ENCODE measurements around the gene FAM234B. TPM values are rescaled to one million over a fixed set of nuclear protein-coding genes. Genes with fewer than 3 reads are reported as not detected.
A peak's percentile ranks its signal among the peaks of the same experiment; 100 is the strongest.
"Not testable (repeated sequence)": the region's sequence is repeated elsewhere in the genome, so short reads cannot be mapped to it uniquely, and the experiment has no call there.

FAM234B gene
- total RNA-seq, 3 donors from 2014 or later = 4.6 to 21.4 (median 16.4) TPM

DNA sequence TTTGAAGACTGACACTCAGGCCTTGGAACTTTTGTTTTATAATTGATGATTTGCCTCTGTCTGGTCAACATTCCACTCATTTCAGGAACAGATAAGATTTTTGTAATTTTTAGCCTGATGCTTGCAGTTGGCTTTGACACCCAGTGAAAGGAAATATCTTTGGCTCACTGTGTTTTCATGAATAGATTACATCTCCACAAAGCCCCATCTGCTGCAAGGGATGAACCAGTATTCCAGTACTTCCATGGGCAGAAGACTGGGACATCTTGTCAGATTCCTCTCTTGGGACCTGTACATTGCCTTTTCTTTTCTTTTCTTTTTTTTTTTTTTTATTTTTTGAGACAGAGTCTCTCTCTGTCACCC lies 30.9 kb downstream of the FAM234B start:
- intact Hi-C loops (cut with DNase I; ENCODE audit: low total_unique reads) = no loop called here
- H3K4me1 ChIP-seq = no peaks in the 10 kb centered on the region
- no peak overlapping the region for H3K27ac ChIP-seq
- no peaks in the 10 kb centered on the region for H3K27me3 ChIP-seq
- H3K9me3 ChIP-seq = no peaks in the 10 kb centered on the region
- no peaks in the 10 kb centered on the region for H3K36me3 ChIP-seq
- DNase-seq (ENCODE audit: low spot score in 2 of 2) = no peak
- TF ChIP-seq, protein P1, sequence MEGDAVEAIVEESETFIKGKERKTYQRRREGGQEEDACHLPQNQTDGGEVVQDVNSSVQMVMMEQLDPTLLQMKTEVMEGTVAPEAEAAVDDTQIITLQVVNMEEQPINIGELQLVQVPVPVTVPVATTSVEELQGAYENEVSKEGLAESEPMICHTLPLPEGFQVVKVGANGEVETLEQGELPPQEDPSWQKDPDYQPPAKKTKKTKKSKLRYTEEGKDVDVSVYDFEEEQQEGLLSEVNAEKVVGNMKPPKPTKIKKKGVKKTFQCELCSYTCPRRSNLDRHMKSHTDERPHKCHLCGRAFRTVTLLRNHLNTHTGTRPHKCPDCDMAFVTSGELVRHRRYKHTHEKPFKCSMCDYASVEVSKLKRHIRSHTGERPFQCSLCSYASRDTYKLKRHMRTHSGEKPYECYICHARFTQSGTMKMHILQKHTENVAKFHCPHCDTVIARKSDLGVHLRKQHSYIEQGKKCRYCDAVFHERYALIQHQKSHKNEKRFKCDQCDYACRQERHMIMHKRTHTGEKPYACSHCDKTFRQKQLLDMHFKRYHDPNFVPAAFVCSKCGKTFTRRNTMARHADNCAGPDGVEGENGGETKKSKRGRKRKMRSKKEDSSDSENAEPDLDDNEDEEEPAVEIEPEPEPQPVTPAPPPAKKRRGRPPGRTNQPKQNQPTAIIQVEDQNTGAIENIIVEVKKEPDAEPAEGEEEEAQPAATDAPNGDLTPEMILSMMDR (IDR thresholded peaks at IDR 0.05) = no peak
- TF ChIP-seq POLR2AphosphoS5 (IDR thresholded peaks at IDR 0.05) = no peak
- no peak overlapping the region for H3K4me3 ChIP-seq

DNA sequence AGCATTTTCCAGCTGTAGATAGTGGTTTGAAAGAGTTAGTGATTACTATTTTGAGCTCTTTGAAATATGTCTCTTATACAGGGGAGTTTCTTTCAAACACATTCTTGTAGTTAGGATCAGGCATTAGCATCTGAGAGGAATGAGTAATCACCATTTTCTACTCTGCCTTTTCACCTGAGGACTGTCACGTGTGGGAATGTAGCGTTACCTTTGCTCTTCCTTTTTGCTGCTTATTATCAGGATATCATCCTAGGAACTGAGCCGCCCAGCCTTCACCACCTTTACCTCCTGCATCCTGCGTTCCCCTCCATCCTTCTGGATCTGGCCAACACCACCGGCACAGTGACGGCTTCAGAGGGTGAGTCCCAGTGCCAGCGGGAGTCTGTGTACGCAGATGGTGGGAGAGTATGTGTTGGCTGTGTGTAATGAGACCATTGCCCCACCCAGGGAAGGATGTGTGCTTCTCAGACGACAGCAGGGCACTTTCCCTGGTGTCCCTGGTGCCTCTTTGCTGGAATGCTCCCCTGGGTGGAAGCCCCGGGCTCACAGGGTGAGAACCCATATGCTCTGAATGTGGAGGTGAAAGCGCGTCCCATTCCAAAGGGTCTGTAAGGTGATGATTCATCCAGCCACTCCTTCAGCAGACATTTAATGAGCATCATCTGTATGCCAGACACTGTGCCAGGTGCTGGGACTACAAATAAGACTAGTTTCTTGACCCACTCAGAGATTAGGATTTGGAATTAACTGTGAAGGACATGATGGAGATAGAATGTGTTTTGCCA lies 31.8 kb downstream of the FAM234B start:
- intact Hi-C loops (cut with DNase I; ENCODE audit: low total_unique reads) = no loop called here
- DNase-seq (ENCODE audit: low spot score in 2 of 2) = no peak
- H3K4me1 ChIP-seq = no peaks in the 10 kb centered on the region
- no peak overlapping the region for H3K4me3 ChIP-seq
- TF ChIP-seq, protein P1 (IDR thresholded peaks at IDR 0.05) = no peak
- TF ChIP-seq POLR2A (IDR thresholded peaks at IDR 0.05) (no peak), POLR2AphosphoS5 (IDR thresholded peaks at IDR 0.05) (no peak)
- H3K27me3 ChIP-seq = no peaks in the 10 kb centered on the region
- H3K9me3 ChIP-seq = no peaks in the 10 kb centered on the region
- H3K27ac ChIP-seq = no peak overlapping the region
- H3K36me3 ChIP-seq = no peaks in the 10 kb centered on the region

DNA sequence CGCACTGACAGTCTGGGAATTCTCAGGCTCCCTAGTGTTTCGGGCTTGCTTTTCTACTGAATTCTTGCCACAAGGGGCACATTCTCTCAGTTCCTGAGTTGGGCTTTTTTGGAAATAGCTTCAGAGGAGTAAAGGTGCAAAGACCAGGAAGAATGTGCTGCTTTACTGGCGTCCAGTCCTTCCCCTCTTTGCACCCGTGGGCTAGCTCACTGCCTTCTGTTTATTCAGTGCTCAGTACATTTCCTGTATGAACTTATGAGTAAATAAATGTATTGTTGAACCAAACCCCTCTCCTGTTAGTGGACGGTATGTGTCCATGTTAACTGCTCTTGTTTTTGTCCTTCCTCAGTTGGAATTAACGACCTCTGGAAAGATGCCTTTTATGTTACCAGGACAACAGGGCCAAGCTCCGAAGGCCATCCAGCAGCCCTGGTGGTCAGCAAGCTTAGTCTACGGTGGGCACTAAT lies 35.3 kb downstream of the FAM234B start:
- Histone ChIP-seq H3K4me3 (no peak overlapping the region), H3K36me3 (no peaks in the 10 kb centered on the region), H3K4me1 (no peaks in the 10 kb centered on the region), H3K27me3 (no peaks in the 10 kb centered on the region), H3K27ac (peak overlapping the region in 1 of 2 donors; percentile 20), H3K9me3 (no peaks in the 10 kb centered on the region)
- TF ChIP-seq POLR2A (IDR thresholded peaks at IDR 0.05) = no peak
- TF ChIP-seq POLR2AphosphoS5 (IDR thresholded peaks at IDR 0.05) = no peak
- TF ChIP-seq, protein P1 (IDR thresholded peaks at IDR 0.05) = peak in 1 of 3 donors; percentile 18
- intact Hi-C loops (cut with DNase I; ENCODE audit: low total_unique reads) = no loop called here
- no peak for DNase-seq (ENCODE audit: low spot score in 2 of 2)

DNA sequence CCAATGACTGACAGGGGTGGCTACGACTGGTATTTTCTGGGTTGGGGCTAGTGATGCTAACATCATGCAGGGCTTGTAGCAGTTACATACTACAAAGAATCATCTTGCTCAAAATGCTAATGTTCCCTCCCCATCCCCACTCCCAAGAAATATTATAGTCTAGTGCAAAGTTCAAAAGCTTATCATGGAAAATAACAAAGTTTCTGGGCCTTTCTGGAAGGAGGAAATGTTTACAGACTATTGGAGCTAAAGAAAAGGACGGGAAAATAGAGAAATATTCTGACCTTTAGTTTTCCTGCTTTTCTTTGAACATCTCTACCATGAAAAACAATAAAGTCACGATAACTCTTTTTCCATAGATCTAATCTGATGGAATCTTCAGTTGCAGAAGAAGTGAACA lies 36.1 kb downstream of the FAM234B start:
- no peaks in the 10 kb centered on the region for H3K27me3 ChIP-seq
- intact Hi-C loops (cut with DNase I; ENCODE audit: low total_unique reads) = no loop called here
- no peaks in the 10 kb centered on the region for H3K36me3 ChIP-seq
- no peak for TF ChIP-seq POLR2A (IDR thresholded peaks at IDR 0.05)
- H3K4me3 ChIP-seq = no peak overlapping the region
- no peaks in the 10 kb centered on the region for H3K9me3 ChIP-seq
- no peaks in the 10 kb centered on the region for H3K4me1 ChIP-seq
- H3K27ac ChIP-seq = no peak overlapping the region
- DNase-seq (ENCODE audit: low spot score in 2 of 2) = no peak

DNA sequence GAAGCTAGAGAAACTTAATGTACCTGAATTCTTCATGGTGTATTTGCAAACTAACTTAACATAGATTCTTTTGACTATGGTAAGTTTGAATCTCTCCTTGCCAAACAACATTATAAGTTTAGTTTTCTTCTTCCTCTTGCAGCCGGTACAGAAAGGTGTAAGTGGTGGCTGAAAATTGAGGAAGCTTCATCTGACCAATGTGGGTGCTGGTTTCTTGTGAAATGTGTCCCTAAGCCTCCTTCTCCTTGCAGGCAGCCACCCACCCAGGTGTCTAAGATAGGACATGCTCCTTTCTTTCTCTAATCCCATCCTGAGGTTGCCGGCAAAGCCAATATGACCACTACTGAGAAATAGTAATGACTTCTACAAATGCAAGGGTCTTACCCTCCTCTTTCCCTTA lies 38.7 kb downstream of the FAM234B start:
- Histone ChIP-seq H3K36me3 (no peaks in the 10 kb centered on the region), H3K4me3 (no peak overlapping the region), H3K27ac (no peak overlapping the region), H3K27me3 (no peaks in the 10 kb centered on the region), H3K9me3 (no peaks in the 10 kb centered on the region), H3K4me1 (no peaks in the 10 kb centered on the region)
- TF ChIP-seq POLR2A (IDR thresholded peaks at IDR 0.05) (no peak), POLR2AphosphoS5 (IDR thresholded peaks at IDR 0.05) (no peak)
- TF ChIP-seq, protein P1 (IDR thresholded peaks at IDR 0.05) = no peak
- intact Hi-C loops (cut with DNase I; ENCODE audit: low total_unique reads) = no loop called here
- no peak for DNase-seq (ENCODE audit: low spot score in 2 of 2)

DNA sequence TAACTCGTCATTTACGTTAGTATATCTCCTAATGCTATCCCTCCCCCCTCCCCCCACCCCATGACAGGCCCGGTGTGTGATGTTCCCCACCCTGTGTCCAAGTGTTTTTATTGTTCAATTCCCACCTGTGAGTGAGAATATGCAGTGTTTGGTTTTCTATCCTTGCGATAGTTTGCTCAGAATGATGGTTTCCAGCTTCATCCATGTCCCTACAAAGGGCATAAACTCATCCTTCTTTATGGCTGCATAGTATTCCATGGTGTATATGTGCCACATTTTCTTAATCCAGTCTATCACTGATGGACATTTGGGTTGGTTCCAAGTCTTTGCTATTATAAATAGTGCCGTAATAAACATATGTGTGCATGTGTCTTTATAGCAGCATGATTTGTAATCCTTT lies 39.5 kb downstream of the FAM234B start:
- H3K9me3 ChIP-seq; H3K27me3 ChIP-seq; H3K4me3 ChIP-seq; H3K27ac ChIP-seq; intact Hi-C loops (cut with DNase I; ENCODE audit: low total_unique reads); DNase-seq (ENCODE audit: low spot score in 2 of 2); H3K36me3 ChIP-seq; H3K4me1 ChIP-seq: not testable (repeated sequence)
